ENCODE data around the gene LAMTOR5. TPM values are rescaled to one million over a fixed set of nuclear protein-coding genes. Genes with fewer than 3 reads are reported as not detected.
"Not testable (repeated sequence)": the region's sequence is repeated elsewhere in the genome, so short reads cannot be mapped to it uniquely, and the experiment has no call there.

LAMTOR5 gene
- total RNA-seq, 4 donors from 2014 or later = 94.4 to 130 (median 116) TPM

GRCh38 chr1:110412576-110412975 lies 5.1 kb upstream of the LAMTOR5 start:
- TF ChIP-seq CTCF (IDR thresholded peaks at IDR 0.05) = peak in 1 of 3 donors; percentile 43
- peak; percentile 39 for DNase-seq (ENCODE audit: low spot score)
- ATAC-seq (ENCODE audit: low FRiP score) = peak; percentile 85

- no peak for ATAC-seq (ENCODE audit: low FRiP score)
- TF ChIP-seq CTCF (IDR thresholded peaks at IDR 0.05) = no peak
- DNase-seq (ENCODE audit: low spot score) = no peak
Measured at GRCh38 chr1:110411173-110411735, 3.8 kb upstream of the LAMTOR5 start.

DNA sequence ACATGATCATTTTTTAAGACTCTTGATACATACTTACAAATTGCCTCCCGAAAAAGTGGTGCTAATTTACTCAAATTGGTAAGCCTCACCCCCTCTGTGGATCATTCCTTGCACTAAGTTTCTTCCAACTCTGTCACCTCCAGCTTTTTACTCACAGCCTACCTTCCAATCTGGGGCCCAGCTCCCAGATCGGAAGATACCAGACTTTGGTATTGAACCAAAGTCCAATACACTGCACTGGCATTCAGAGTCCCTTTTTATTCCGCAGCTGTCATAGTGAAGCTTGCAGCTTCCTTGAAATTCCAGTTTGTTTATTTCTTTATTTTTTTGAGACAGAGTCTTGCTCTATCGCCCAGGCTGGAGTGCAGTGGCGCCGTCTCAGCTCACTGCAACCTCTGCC lies 1.8 kb upstream of the LAMTOR5 start:
- ATAC-seq (ENCODE audit: low FRiP score) (no peak), DNase-seq (ENCODE audit: low spot score) (no peak)
- no peak for TF ChIP-seq CTCF (IDR thresholded peaks at IDR 0.05)

GRCh38 chr1:110408488-110408887 lies 994 bp upstream of the LAMTOR5 start:
- TF ChIP-seq CTCF (IDR thresholded peaks at IDR 0.05) = no peak
- ATAC-seq (ENCODE audit: low FRiP score) (no peak), DNase-seq (ENCODE audit: low spot score) (no peak)

GRCh38 chr1:110406407-110406806 lies 1.1 kb downstream of the LAMTOR5 start:
- ATAC-seq (ENCODE audit: low FRiP score) = not testable (repeated sequence)

DNA sequence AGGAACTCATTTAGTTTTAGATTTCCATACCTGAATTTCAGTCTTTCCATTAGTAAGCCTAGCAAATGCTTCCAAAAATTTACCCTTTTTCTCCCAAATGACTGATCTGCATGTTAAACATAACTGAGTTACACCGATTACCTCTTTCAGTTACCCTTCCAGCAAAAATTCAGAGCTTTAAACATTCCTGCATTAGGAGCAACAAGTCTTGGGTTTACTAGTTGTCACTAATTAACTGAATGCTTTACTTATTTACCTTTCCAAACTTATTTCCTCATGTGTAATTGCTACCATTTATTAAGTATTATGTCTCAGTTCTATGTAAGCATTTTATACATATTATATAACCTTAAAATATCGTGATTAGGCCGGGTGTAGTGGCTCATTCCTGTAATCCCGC lies 3.1 kb downstream of the LAMTOR5 start:
- ATAC-seq (ENCODE audit: low FRiP score) (no peak), DNase-seq (ENCODE audit: low spot score) (no peak)
- TF ChIP-seq CTCF (IDR thresholded peaks at IDR 0.05) = no peak

More at GRCh38 chr1:110406407-110406806, 1.1 kb downstream of the LAMTOR5 start:
- not testable (repeated sequence) for DNase-seq (ENCODE audit: low spot score)

- TF ChIP-seq CTCF (IDR thresholded peaks at IDR 0.05) = no peak
Measured at GRCh38 chr1:110403805-110404204, 3.7 kb downstream of the LAMTOR5 start.

DNA sequence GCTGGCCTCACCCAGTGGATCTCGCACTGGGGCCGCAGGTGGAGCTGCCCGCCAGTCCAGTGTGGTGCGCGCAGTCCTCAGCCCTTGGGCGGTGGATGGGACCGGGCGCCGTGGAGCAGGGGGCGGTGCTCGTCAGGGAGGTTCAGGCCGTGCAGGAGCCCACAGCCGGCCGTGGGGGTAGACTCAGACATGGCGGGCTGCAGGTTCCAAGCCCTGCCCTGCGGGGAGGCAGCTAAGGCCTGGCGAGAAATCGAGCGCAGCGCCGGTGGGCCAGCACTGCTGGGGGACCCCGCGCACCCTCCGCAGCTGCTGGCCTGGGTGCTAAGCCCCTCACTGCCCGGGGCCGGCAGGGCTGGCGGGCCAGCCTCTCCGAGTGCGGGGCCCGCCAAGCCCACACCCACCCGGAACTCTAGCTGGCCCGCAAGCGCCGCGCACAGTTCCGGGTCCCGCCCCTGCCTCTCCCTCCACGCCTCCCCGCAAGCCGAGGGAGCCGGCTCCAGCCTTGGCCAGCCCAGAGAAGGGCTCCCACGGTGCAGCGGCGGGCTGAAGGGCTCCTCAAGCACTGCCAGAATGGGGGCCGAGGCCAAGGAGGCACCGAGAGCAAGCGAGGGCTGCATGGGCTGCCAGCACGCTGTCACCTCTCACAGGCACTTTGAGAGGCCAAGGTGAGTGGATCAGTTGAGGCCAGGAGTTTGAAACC lies 11.1 kb downstream of the LAMTOR5 start:
- not testable (repeated sequence) for ATAC-seq (ENCODE audit: low FRiP score); DNase-seq (ENCODE audit: low spot score)

More at GRCh38 chr1:110403805-110404204, 3.7 kb downstream of the LAMTOR5 start:
- ATAC-seq (ENCODE audit: low FRiP score) (no peak), DNase-seq (ENCODE audit: low spot score) (no peak)

Data from omental fat pad (tissue), 4 donors.